OCI-LY7 (cell line): ENCODE data around the gene CCHCR1.

ENCODE experiments used
- CTCF ChIP-seq: fragments of 200-600 bp; sonication (generic); conservative IDR thresholded peaks from 2 replicates; pipeline ENCODE4 v1.5.1; 2014; ENCODE audit warnings: mild to moderate bottlenecking, antibody characterized with exemption, low read length, moderate library complexity, mixed read lengths
- EZH2phosphoT487 ChIP-seq: fragments of 200-600 bp; sonication (generic); IDR thresholded peaks from 2 replicates; pipeline ENCODE4 v1.6.1; 2018; ENCODE audit warnings: low read depth, borderline replicate concordance, mild to moderate bottlenecking, mixed run types, antibody characterized with exemption, low read length, moderate library complexity, mixed read lengths

GRCh38 chr6:31154436-31154835, 3.2 kb downstream of the CCHCR1 start:
- no peak for TF ChIP-seq CTCF
- TF ChIP-seq EZH2phosphoT487 = no peak
